Measurements from ENCODE around the gene AIG1. TPM values are rescaled to one million over a fixed set of nuclear protein-coding genes. Genes with fewer than 3 reads are reported as not detected.

The AIG1 gene
- total RNA-seq, 2 donors from 2014 or later: 32.9 to 53.6 TPM

DNA sequence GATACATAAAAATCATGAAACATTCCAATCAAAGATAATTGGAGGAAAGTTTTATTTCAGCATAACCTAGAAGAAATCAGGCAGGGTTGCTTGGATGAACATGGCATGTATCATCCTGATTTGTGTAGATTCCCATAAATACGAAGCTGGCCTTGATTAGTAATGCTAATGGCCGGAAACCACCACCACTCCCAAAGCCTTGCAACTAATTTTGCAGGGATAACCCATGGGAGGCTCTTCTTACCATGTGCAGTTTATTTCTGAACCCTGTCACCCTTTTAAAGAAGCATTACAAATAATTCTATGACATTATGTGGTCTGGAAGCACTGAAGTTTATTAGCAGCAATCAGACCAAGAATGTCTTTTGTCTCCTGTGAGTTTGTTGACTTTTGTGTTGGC is 80.8 kb downstream of the AIG1 start:
- Histone ChIP-seq H3K9me3 (no peaks in the 10 kb centered on the region), H3K4me1 (ENCODE audit: control insufficient read depth in 1 of 2, low read depth in 2 of 2) (peaks cover 2 to 14% of the 10 kb centered on the region in 2 donors), H3K36me3 (no peaks in the 10 kb centered on the region), H3K4me3 (no peak overlapping the region), H3K27me3 (replicated peaks; ENCODE audit: insufficient read depth) (no peaks in the 10 kb centered on the region), H3K27ac (no peak overlapping the region)
- no peak for ATAC-seq (ENCODE audit: insufficient number of reproducible peaks, low FRiP score, low read depth)
- DNase-seq (ENCODE audit: low spot score): no peak
- TF ChIP-seq, protein P1, sequence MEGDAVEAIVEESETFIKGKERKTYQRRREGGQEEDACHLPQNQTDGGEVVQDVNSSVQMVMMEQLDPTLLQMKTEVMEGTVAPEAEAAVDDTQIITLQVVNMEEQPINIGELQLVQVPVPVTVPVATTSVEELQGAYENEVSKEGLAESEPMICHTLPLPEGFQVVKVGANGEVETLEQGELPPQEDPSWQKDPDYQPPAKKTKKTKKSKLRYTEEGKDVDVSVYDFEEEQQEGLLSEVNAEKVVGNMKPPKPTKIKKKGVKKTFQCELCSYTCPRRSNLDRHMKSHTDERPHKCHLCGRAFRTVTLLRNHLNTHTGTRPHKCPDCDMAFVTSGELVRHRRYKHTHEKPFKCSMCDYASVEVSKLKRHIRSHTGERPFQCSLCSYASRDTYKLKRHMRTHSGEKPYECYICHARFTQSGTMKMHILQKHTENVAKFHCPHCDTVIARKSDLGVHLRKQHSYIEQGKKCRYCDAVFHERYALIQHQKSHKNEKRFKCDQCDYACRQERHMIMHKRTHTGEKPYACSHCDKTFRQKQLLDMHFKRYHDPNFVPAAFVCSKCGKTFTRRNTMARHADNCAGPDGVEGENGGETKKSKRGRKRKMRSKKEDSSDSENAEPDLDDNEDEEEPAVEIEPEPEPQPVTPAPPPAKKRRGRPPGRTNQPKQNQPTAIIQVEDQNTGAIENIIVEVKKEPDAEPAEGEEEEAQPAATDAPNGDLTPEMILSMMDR (IDR thresholded peaks at IDR 0.05): no peak

DNA sequence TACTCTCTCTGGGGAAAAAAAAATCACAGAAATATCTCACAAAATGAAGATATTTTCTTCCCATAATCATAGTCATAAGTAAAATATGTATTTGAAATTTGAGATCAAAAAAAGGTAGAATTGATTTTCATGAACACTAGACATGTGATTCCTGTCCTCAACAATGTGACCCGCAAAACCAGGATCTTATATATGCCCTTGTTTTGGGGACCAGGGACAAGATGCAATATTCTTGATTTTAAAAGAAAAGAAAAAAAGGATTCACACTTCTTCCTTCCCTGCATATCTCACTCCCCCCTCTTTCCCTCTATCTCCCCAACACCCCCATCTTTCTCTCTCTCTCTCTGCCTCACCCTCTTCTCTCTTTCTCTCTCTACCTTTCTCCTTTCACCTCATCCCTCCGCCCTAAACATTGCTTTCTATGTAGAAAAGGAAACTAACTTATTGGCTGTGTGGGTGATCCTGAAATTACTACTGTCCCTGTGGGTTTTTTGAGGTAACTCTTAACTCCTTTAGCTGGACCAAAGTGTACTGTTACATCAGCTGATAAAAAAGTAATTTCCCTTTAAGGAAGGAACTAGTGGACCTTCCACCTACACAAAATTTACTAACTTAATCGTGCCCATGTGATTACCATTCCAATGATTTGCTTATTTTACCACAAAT is 85.6 kb downstream of the AIG1 start:
- H3K36me3 ChIP-seq: no peaks in the 10 kb centered on the region
- no peaks in the 10 kb centered on the region for H3K9me3 ChIP-seq
- ATAC-seq (ENCODE audit: insufficient number of reproducible peaks, low FRiP score, low read depth) (no peak), DNase-seq (ENCODE audit: low spot score) (no peak)
- H3K27me3 ChIP-seq (replicated peaks; ENCODE audit: insufficient read depth): no peaks in the 10 kb centered on the region
- H3K4me3 ChIP-seq: no peak overlapping the region
- no peak overlapping the region for H3K27ac ChIP-seq
- TF ChIP-seq, protein P1 (IDR thresholded peaks at IDR 0.05): no peak
- H3K4me1 ChIP-seq (ENCODE audit: control insufficient read depth in 1 of 2, low read depth in 2 of 2): no peaks in the 10 kb centered on the region

DNA sequence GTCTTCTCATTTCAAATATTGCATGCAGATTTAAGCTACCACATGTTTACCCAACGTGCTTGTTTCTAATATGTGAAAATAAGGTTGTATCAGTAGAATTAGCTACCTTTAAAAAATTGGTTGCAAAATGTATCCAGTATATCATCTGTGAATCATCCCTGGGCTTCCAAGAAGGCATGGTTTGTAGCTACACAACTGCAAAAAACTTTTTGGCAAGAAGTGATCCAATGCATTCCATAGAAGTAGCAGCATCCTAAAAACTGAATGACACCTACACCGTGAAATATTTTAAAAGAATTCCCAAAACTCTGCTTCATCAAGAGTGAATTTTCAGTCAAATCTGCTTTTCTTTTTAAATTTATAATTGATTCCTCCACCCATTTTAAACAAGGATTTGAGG is 89.1 kb downstream of the AIG1 start:
- DNase-seq (ENCODE audit: low spot score) (no peak), ATAC-seq (ENCODE audit: insufficient number of reproducible peaks, low FRiP score, low read depth) (no peak)
- H3K4me1 ChIP-seq (ENCODE audit: control insufficient read depth in 1 of 2, low read depth in 2 of 2): no peaks in the 10 kb centered on the region
- H3K9me3 ChIP-seq: no peaks in the 10 kb centered on the region
- TF ChIP-seq, protein P1 (IDR thresholded peaks at IDR 0.05): no peak
- no peak overlapping the region for H3K27ac ChIP-seq
- H3K36me3 ChIP-seq: no peaks in the 10 kb centered on the region
- no peak overlapping the region for H3K4me3 ChIP-seq
- no peaks in the 10 kb centered on the region for H3K27me3 ChIP-seq (replicated peaks; ENCODE audit: insufficient read depth)

DNA sequence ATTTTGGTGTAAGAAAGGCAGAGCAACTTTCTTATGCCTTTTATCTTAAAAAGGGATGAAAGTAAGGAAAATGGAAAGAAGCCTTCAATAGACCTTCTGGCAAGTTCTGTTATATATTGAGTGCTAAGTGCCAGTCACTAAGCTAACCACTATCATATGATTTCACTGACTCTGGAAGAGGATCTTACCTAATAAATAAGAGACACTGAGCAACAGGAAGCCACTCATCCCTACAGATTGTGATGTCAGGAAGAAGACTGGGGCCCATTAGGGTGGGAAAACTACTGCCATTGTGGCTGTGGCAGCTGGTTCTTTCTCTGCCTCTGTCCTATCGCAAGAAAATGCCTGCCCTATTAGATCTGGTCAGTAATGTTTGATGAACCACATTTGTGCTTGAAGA is 89.6 kb downstream of the AIG1 start:
- DNase-seq (ENCODE audit: low spot score) (no peak), ATAC-seq (ENCODE audit: insufficient number of reproducible peaks, low FRiP score, low read depth) (no peak)
- TF ChIP-seq, protein P1 (IDR thresholded peaks at IDR 0.05): no peak
- Histone ChIP-seq H3K9me3 (no peaks in the 10 kb centered on the region), H3K27ac (no peak overlapping the region), H3K4me3 (no peak overlapping the region), H3K4me1 (ENCODE audit: control insufficient read depth in 1 of 2, low read depth in 2 of 2) (no peaks in the 10 kb centered on the region), H3K36me3 (no peaks in the 10 kb centered on the region), H3K27me3 (replicated peaks; ENCODE audit: insufficient read depth) (no peaks in the 10 kb centered on the region)

DNA sequence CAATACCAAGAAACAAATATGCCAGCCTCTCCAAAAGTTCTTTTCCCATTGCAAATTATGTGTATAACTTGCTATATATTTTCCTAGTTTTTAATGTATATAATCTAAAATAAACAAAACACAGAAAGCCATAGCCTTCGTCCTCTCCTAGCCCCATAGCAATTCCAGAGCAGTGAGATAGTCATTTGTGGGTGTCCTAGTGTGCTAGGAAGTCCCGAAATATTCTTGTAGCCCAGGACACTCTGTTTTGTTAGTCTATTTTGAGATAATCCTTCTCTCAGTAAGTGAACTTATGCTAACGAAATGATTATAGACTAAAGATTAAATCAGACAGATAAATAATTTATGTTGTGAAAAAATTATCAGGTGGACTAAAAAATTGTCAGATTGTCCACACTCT is 90.7 kb downstream of the AIG1 start:
- Histone ChIP-seq H3K9me3 (no peaks in the 10 kb centered on the region), H3K4me3 (no peak overlapping the region), H3K27ac (no peak overlapping the region), H3K4me1 (ENCODE audit: control insufficient read depth in 1 of 2, low read depth in 2 of 2) (no peaks in the 10 kb centered on the region), H3K27me3 (replicated peaks; ENCODE audit: insufficient read depth) (no peaks in the 10 kb centered on the region), H3K36me3 (no peaks in the 10 kb centered on the region)
- no peak for ATAC-seq (ENCODE audit: insufficient number of reproducible peaks, low FRiP score, low read depth)
- TF ChIP-seq, protein P1 (IDR thresholded peaks at IDR 0.05): no peak
- DNase-seq (ENCODE audit: low spot score): no peak

Data from thoracic aorta (tissue), 2 donors.